ENCODE results near the gene SNX27. TPM values are rescaled to one million over a fixed set of nuclear protein-coding genes. Genes with fewer than 3 reads are reported as not detected.

Gene SNX27
- total and polyA plus RNA-seq, 4 donors = 4.3 to 19.7 (median 10.5) TPM

GRCh38 chr1:151739590-151740355 lies 127.9 kb downstream of the SNX27 start (continued):
- TF ChIP-seq, protein P1, sequence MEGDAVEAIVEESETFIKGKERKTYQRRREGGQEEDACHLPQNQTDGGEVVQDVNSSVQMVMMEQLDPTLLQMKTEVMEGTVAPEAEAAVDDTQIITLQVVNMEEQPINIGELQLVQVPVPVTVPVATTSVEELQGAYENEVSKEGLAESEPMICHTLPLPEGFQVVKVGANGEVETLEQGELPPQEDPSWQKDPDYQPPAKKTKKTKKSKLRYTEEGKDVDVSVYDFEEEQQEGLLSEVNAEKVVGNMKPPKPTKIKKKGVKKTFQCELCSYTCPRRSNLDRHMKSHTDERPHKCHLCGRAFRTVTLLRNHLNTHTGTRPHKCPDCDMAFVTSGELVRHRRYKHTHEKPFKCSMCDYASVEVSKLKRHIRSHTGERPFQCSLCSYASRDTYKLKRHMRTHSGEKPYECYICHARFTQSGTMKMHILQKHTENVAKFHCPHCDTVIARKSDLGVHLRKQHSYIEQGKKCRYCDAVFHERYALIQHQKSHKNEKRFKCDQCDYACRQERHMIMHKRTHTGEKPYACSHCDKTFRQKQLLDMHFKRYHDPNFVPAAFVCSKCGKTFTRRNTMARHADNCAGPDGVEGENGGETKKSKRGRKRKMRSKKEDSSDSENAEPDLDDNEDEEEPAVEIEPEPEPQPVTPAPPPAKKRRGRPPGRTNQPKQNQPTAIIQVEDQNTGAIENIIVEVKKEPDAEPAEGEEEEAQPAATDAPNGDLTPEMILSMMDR (IDR thresholded peaks at IDR 0.05; ENCODE audit: low read depth, low read length, missing input control) = no peak

GRCh38 chr1:151741516-151741915 lies 129.7 kb downstream of the SNX27 start:
- Histone ChIP-seq H3K9ac (ENCODE audit: low read depth in 1 of 2, low read length in 2 of 2) (no peak overlapping the region), H3K4me3 (ENCODE audit: low read depth in 1 of 3, low read length in 3 of 3) (no peak overlapping the region), H3K4me1 (ENCODE audit: control insufficient read depth in 4 of 4, insufficient read depth in 4 of 4, low read length in 3 of 4) (peaks cover 6 to 16% (median 14%) of the 10 kb centered on the region in 4 donors), H3K36me3 (ENCODE audit: control insufficient read depth in 4 of 4, insufficient read depth in 3 of 4, low read depth in 1 of 4, low read length in 3 of 4) (no peaks in the 10 kb centered on the region), H3K27ac (ENCODE audit: low read depth in 1 of 2, low read length in 2 of 2) (no peak overlapping the region), H3K9me3 (ENCODE audit: control insufficient read depth in 4 of 4, low read length in 3 of 4) (peaks cover 0 to 4% (median 0%) of the 10 kb centered on the region in 4 donors), H3K27me3 (ENCODE audit: control insufficient read depth in 4 of 4, insufficient read depth in 4 of 4, low read length in 3 of 4) (no peaks in the 10 kb centered on the region)
- TF ChIP-seq FOXA2 (IDR thresholded peaks at IDR 0.05) (no peak), HNF4A (conservative IDR thresholded peaks at IDR 0.05) (no peak), RAD21 (IDR thresholded peaks at IDR 0.05) (no peak), HNF4G (IDR thresholded peaks at IDR 0.05) (no peak)
- no peak for DNase-seq (ENCODE audit: low spot score)
- 96% methylated on average over 4 of the region's 4 CpGs for WGBS

Small RNA genes lying within 50 kb of the gene (small RNA-seq; reads per million reads assigned to genes)
- gene RNU6-1062P (not detected), gene RNU6-662P (not detected)

Other genes starting within 250 kb of the SNX27 start
- gene SELENBP1, start 239.3 kb upstream of the SNX27 start, total RNA-seq = 100 to 1,000 TPM; 152 to 387 TPM
- gene SELENBP1, start 239.3 kb upstream of the SNX27 start, polyA plus RNA-seq = 100 to 1,000 TPM; 141 to 209 TPM
- gene PSMB4, start 212.5 kb upstream of the SNX27 start, total RNA-seq = 100 to 1,000 TPM; 130 to 212 TPM
- gene PSMB4, start 212.5 kb upstream of the SNX27 start, polyA plus RNA-seq = 100 to 1,000 TPM; 191 to 228 TPM
- gene POGZ, start 152.6 kb upstream of the SNX27 start, total RNA-seq = 10 to 100 TPM; 26.8 to 30.1 TPM
- 1 to 10 TPM; 7.7 to 7.8 TPM for gene POGZ, start 152.6 kb upstream of the SNX27 start, polyA plus RNA-seq
- gene CGN, start 100.7 kb upstream of the SNX27 start, total RNA-seq = 10 to 100 TPM; 16.9 to 48.9 TPM
- gene CGN, start 100.7 kb upstream of the SNX27 start, polyA plus RNA-seq = 10 to 100 TPM; 19.3 to 19.5 TPM
- gene TUFT1, start 71.7 kb upstream of the SNX27 start, total RNA-seq = 1 to 10 TPM; 3.4 to 4.8 TPM
- 1 to 10 TPM; 1.7 to 2.6 TPM for gene TUFT1, start 71.7 kb upstream of the SNX27 start, polyA plus RNA-seq
- under 1 TPM in 1 of 2 donors, not detected in 1; 0.28 TPM for gene CELF3, start 104.8 kb downstream of the SNX27 start, total RNA-seq
- gene CELF3, start 104.8 kb downstream of the SNX27 start, polyA plus RNA-seq = not detected
- gene RIIAD1, start 109.5 kb downstream of the SNX27 start, total RNA-seq = not detected
- not detected for gene RIIAD1, start 109.5 kb downstream of the SNX27 start, polyA plus RNA-seq
- 10 to 100 TPM; 22.5 to 34.6 TPM for gene MRPL9, start 151.4 kb downstream of the SNX27 start, total RNA-seq
- 10 to 100 TPM; 28.6 to 43.5 TPM for gene MRPL9, start 151.4 kb downstream of the SNX27 start, polyA plus RNA-seq
- 1 to 10 TPM; 5.1 to 6.7 TPM for gene TDRKH, start 178.4 kb downstream of the SNX27 start, total RNA-seq
- gene TDRKH, start 178.4 kb downstream of the SNX27 start, polyA plus RNA-seq = 1 to 10 TPM; 1.5 to 2.6 TPM
- under 1 TPM; 0.05 to 0.50 TPM for gene LINGO4, start 193.4 kb downstream of the SNX27 start, total RNA-seq
- under 1 TPM in 1 of 2 donors, not detected in 1; 0.09 TPM for gene LINGO4, start 193.4 kb downstream of the SNX27 start, polyA plus RNA-seq
- 10 to 100 TPM in 1 of 2 donors, 1 to 10 TPM in 1; 2.9 to 59.2 TPM for gene RORC, start 219.8 kb downstream of the SNX27 start, total RNA-seq
- 10 to 100 TPM; 10.7 to 15.4 TPM for gene RORC, start 219.8 kb downstream of the SNX27 start, polyA plus RNA-seq
- gene C2CD4D, start 227.8 kb downstream of the SNX27 start, total RNA-seq = not detected
- gene C2CD4D, start 227.8 kb downstream of the SNX27 start, polyA plus RNA-seq = under 1 TPM; 0.02 to 0.08 TPM
- under 1 TPM in 1 of 2 donors, not detected in 1; 0.09 TPM for gene THEM5, start 241.7 kb downstream of the SNX27 start, total RNA-seq
- gene THEM5, start 241.7 kb downstream of the SNX27 start, polyA plus RNA-seq = not detected